SK-N-MC (cell line): ENCODE data around the gene SHC3.

Experiments used
- EZH2 ChIP-seq: fragments of 200-600 bp; sonication (generic); IDR thresholded peaks from one replicate; pipeline ENCODE4 v1.6.1; 2017; ENCODE audit warnings: antibody characterized with exemption
- POLR2AphosphoS5 ChIP-seq: IDR thresholded peaks from 2 replicates; pipeline ENCODE4 v1.6.1; 2012; ENCODE audit warnings: mild to moderate bottlenecking, low read depth, low read length, borderline replicate concordance

DNA sequence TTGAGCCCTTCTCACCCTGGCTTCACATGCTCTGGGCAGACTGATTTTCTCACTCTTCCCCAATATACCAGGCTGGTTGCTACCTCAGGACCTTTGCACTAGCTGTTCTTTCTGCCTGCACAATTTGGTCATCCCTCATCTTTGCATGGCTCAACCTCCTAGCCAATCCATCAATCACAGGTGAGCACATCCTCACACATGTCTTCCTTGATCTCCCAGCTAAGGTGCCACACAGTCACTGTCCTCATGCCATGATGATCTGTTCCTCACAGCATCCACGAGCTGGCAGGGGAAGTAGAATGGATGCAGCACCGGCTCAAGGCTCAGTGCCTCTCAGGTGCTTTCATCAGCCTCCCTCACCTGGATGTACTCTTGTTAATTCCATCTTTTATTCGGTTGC lies 218.0 kb downstream of the SHC3 start:
- TF ChIP-seq EZH2 (no peak), POLR2AphosphoS5 (no peak)
